ENCODE results near the gene ADARB2.
"Not testable (repeated sequence)": the region's sequence is repeated elsewhere in the genome, so short reads cannot be mapped to it uniquely, and the experiment has no call there.

The ADARB2 gene

GRCh38 chr10:1418031-1418550, 319.2 kb downstream of the ADARB2 start:
- Histone ChIP-seq H3K9me3 (no peaks in the 10 kb centered on the region), H3K4me3 (ENCODE audit: low read depth in 1 of 2, low read length in 1 of 2) (no peak overlapping the region), H3K4me1 (ENCODE audit: control insufficient read depth in 1 of 2, insufficient read depth in 1 of 2, low read depth in 1 of 2, low read length in 1 of 2) (no peaks in the 10 kb centered on the region), H3K27ac (no peak overlapping the region), H3K27me3 (peaks cover 28% of the 10 kb centered on the region), H3K36me3 (no peaks in the 10 kb centered on the region)
- no peak for TF ChIP-seq CTCF (IDR thresholded peaks at IDR 0.05)

GRCh38 chr10:1417574-1417973, 319.8 kb downstream of the ADARB2 start:
- no peaks in the 10 kb centered on the region for H3K4me1 ChIP-seq (ENCODE audit: control insufficient read depth in 1 of 2, insufficient read depth in 1 of 2, low read depth in 1 of 2, low read length in 1 of 2)
- H3K27me3 ChIP-seq: peaks cover 33% of the 10 kb centered on the region
- H3K9me3 ChIP-seq: no peaks in the 10 kb centered on the region
- no peak for TF ChIP-seq CTCF (IDR thresholded peaks at IDR 0.05)
- H3K27ac ChIP-seq: no peak overlapping the region
- no peak overlapping the region for H3K4me3 ChIP-seq (ENCODE audit: low read depth in 1 of 2, low read length in 1 of 2)
- H3K36me3 ChIP-seq: no peaks in the 10 kb centered on the region

GRCh38 chr10:1416456-1417037, 320.8 kb downstream of the ADARB2 start:
- H3K4me3 ChIP-seq (ENCODE audit: low read depth in 1 of 2, low read length in 1 of 2): no peak overlapping the region
- H3K36me3 ChIP-seq: no peaks in the 10 kb centered on the region
- peaks cover 43% of the 10 kb centered on the region for H3K27me3 ChIP-seq
- no peaks in the 10 kb centered on the region for H3K9me3 ChIP-seq
- TF ChIP-seq CTCF (IDR thresholded peaks at IDR 0.05): no peak
- H3K4me1 ChIP-seq (ENCODE audit: control insufficient read depth in 1 of 2, insufficient read depth in 1 of 2, low read depth in 1 of 2, low read length in 1 of 2): no peaks in the 10 kb centered on the region
- H3K27ac ChIP-seq: no peak overlapping the region

- H3K36me3 ChIP-seq: no peaks in the 10 kb centered on the region
- no peak overlapping the region for H3K4me3 ChIP-seq (ENCODE audit: low read depth in 1 of 2, low read length in 1 of 2)
- no peak overlapping the region for H3K27ac ChIP-seq
- no peaks in the 10 kb centered on the region for H3K4me1 ChIP-seq (ENCODE audit: control insufficient read depth in 1 of 2, insufficient read depth in 1 of 2, low read depth in 1 of 2, low read length in 1 of 2)
- no peak for TF ChIP-seq CTCF (IDR thresholded peaks at IDR 0.05)
- no peaks in the 10 kb centered on the region for H3K9me3 ChIP-seq
- H3K27me3 ChIP-seq: peaks cover 36% of the 10 kb centered on the region
Measured at GRCh38 chr10:1414893-1415292, 322.4 kb downstream of the ADARB2 start.

- H3K36me3 ChIP-seq, H3K9me3 ChIP-seq: not testable (repeated sequence)
- H3K27me3 ChIP-seq: peaks cover 30% of the 10 kb centered on the region
Measured at GRCh38 chr10:1414346-1414745, 323.0 kb downstream of the ADARB2 start.

GRCh38 chr10:1413823-1414222, 323.5 kb downstream of the ADARB2 start:
- Histone ChIP-seq H3K27me3 (peaks cover 29% of the 10 kb centered on the region), H3K9me3 (no peaks in the 10 kb centered on the region), H3K4me3 (ENCODE audit: low read depth in 1 of 2, low read length in 1 of 2) (no peak overlapping the region), H3K4me1 (ENCODE audit: control insufficient read depth in 1 of 2, insufficient read depth in 1 of 2, low read depth in 1 of 2, low read length in 1 of 2) (no peaks in the 10 kb centered on the region), H3K27ac (no peak overlapping the region), H3K36me3 (no peaks in the 10 kb centered on the region)
- no peak for TF ChIP-seq CTCF (IDR thresholded peaks at IDR 0.05)

More at GRCh38 chr10:1414346-1414745, 323.0 kb downstream of the ADARB2 start:
- H3K4me3 ChIP-seq (ENCODE audit: low read depth in 1 of 2, low read length in 1 of 2); H3K27ac ChIP-seq; H3K4me1 ChIP-seq (ENCODE audit: control insufficient read depth in 1 of 2, insufficient read depth in 1 of 2, low read depth in 1 of 2, low read length in 1 of 2): not testable (repeated sequence)
